Mesendoderm (in vitro differentiated cells): ENCODE measurements around the gene SLC1A1.

Experiments used
- DNase-seq: peaks from one replicate; pipeline ENCODE4 v3.0.0; 2013
- H2AK5ac ChIP-seq: 2 replicates; pipeline ENCODE4 v1.6.1; 2013; ENCODE audit warnings: low read length, inconsistent platforms
- H2BK120ac ChIP-seq: 2 replicates; pipeline ENCODE4 v1.6.1; 2013; ENCODE audit warnings: low read depth, mild to moderate bottlenecking, low read length, moderate library complexity, mixed read lengths
- H2BK15ac ChIP-seq: replicated peaks from 2 replicates; pipeline ENCODE4 v1.6.1; 2013; ENCODE audit warnings: low read depth, mild to moderate bottlenecking, moderate library complexity
- H2BK5ac ChIP-seq: 2 replicates; pipeline ENCODE4 v1.6.1; 2013; ENCODE audit warnings: low read length, inconsistent platforms
- H3K18ac ChIP-seq: 2 replicates; pipeline ENCODE4 v1.6.1; 2013; ENCODE audit warnings: mild to moderate bottlenecking, low read length, mixed read lengths
- H3K23ac ChIP-seq: one replicate; pipeline ENCODE4 v1.6.1; 2013; ENCODE audit warnings: low read length
- H3K27ac ChIP-seq: 2 replicates; pipeline ENCODE4 v1.5.1; 2013; ENCODE audit warnings: low read depth, mild to moderate bottlenecking, inconsistent platforms, low read length, moderate library complexity
- H3K27me3 ChIP-seq: 2 replicates; pipeline ENCODE4 v1.6.1; 2013; ENCODE audit warnings: low read length, control low read depth, mild to moderate bottlenecking, inconsistent platforms; ENCODE audit not compliant: insufficient read depth, poor library complexity
- H3K36me3 ChIP-seq: 2 replicates; pipeline ENCODE4 v1.6.1; 2013; ENCODE audit warnings: low read length, inconsistent platforms; ENCODE audit not compliant: control insufficient read depth, insufficient read depth
- H3K4ac ChIP-seq: one replicate; pipeline ENCODE4 v1.6.1; 2013; ENCODE audit warnings: low read depth, mild to moderate bottlenecking, low read length, moderate library complexity
- H3K4me1 ChIP-seq: 2 replicates; pipeline ENCODE4 v1.6.1; 2013; ENCODE audit warnings: low read depth, low read length, inconsistent platforms; ENCODE audit not compliant: control insufficient read depth
- H3K4me2 ChIP-seq: 2 replicates; pipeline ENCODE4 v1.6.1; 2013; ENCODE audit warnings: low read length
- H3K4me3 ChIP-seq: 2 replicates; pipeline ENCODE4 v1.5.1; 2013; ENCODE audit warnings: mild to moderate bottlenecking, low read length
- H3K56ac ChIP-seq: one replicate; pipeline ENCODE4 v1.6.1; 2013; ENCODE audit warnings: low read length
- H3K79me1 ChIP-seq: 2 replicates; pipeline ENCODE4 v1.6.1; 2013; ENCODE audit warnings: low read length, inconsistent platforms
- H3K79me2 ChIP-seq: 2 replicates; pipeline ENCODE4 v1.6.1; 2013; ENCODE audit warnings: mild to moderate bottlenecking, low read length; ENCODE audit not compliant: control insufficient read depth, insufficient read depth
- H3K9ac ChIP-seq: 2 replicates; pipeline ENCODE4 v1.6.1; 2013; ENCODE audit warnings: low read length, inconsistent platforms
- H4K5ac ChIP-seq: one replicate; pipeline ENCODE4 v1.6.1; 2013; ENCODE audit warnings: low read length
- H4K8ac ChIP-seq: one replicate; pipeline ENCODE4 v1.6.1; 2013; ENCODE audit warnings: low read depth, mild to moderate bottlenecking, control low read depth, low read length, moderate library complexity
- WGBS: extraction: QIAGEN DNeasy Blood & Tissue Kit; methylation state at CpG from one replicate; pipeline ENCODE4 v1.1.7; 2013; ENCODE audit warnings: low lambda C conversion rate, missing lambda C conversion rate; ENCODE audit not compliant: insufficient coverage; ENCODE audit errors: extremely low coverage; 5-methylcytosine and 5-hydroxymethylcytosine counted together

SLC1A1 gene

GRCh38 chr9:4503103-4503502 is 12.8 kb downstream of the SLC1A1 start:
- H3K36me3 ChIP-seq: no peaks in the 10 kb centered on the region
- H3K4me3 ChIP-seq: no peak overlapping the region
- peak overlapping the region; percentile 93 for H2AK5ac ChIP-seq
- no peak overlapping the region for H4K8ac ChIP-seq
- peaks cover 17% of the 10 kb centered on the region for H3K4me1 ChIP-seq
- H2BK120ac ChIP-seq: no peak overlapping the region
- H3K4me2 ChIP-seq: no peak overlapping the region
- no peak overlapping the region for H3K27ac ChIP-seq
- no peak overlapping the region for H2BK15ac ChIP-seq
- peak; percentile 70 for DNase-seq
- H3K23ac ChIP-seq: no peak overlapping the region
- H3K79me2 ChIP-seq: no peaks in the 10 kb centered on the region
- WGBS: no CpG with 5 or more reads among the region's 2 CpGs
- H3K18ac ChIP-seq: no peak overlapping the region
- H2BK5ac ChIP-seq: peak overlapping the region; percentile 17
- H3K79me1 ChIP-seq: no peaks in the 10 kb centered on the region
- peak overlapping the region; percentile 44 for H3K56ac ChIP-seq
- H3K4ac ChIP-seq: no peak overlapping the region
- no peak overlapping the region for H4K5ac ChIP-seq
- no peaks in the 10 kb centered on the region for H3K27me3 ChIP-seq
- H3K9ac ChIP-seq: no peak overlapping the region

DNA sequence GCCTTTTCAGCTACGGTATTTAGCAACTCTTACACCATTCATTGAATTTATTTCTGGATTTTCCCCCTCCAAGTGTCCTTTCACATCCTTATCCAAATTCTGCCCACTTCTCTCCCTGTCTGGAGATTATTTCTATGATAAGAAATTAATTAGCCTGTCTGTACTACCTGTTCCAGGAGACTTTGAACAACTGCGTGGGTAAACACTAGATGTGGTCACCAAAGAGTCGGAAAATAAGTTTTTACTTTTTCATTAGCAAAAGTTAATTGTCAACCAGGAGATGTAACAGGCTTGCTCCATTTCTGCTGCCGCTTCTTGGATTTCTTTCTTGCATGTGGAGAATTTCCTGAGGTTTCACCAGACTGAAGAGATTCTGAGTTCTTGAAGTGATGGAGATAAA is 14.0 kb downstream of the SLC1A1 start:
- no CpG with 5 or more reads among the region's 4 CpGs for WGBS

DNA sequence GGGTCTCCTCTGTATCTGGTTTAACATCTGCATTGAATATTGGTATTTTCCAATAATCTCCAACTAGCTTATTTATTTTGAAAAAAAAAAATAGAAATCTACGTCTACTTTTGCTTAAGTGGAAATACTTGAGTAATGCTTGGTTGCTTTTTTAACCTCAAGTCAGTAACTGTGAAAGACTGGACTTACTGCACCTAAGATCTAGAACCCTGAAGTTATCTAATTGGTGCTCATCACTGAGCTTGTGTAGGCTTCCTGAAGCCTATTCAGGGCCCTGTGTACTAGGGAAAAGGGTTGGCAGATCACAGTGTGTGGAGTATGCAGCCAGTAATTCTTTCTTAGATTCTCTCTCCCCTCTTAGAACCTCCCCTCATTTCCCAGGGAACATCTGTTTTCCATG is 16.2 kb downstream of the SLC1A1 start:
- Histone ChIP-seq H3K4ac (no peak overlapping the region), H3K27ac (no peak overlapping the region), H3K23ac (no peak overlapping the region), H2BK5ac (no peak overlapping the region), H2BK120ac (no peak overlapping the region), H3K9ac (no peak overlapping the region), H3K4me3 (no peak overlapping the region), H4K5ac (no peak overlapping the region), H2AK5ac (peak overlapping the region; percentile 2), H3K4me1 (peaks cover 24% of the 10 kb centered on the region), H4K8ac (no peak overlapping the region), H3K36me3 (no peaks in the 10 kb centered on the region), H3K79me2 (no peaks in the 10 kb centered on the region), H3K56ac (no peak overlapping the region), H2BK15ac (no peak overlapping the region), H3K27me3 (no peaks in the 10 kb centered on the region), H3K18ac (peak overlapping the region; percentile 45), H3K79me1 (no peaks in the 10 kb centered on the region), H3K4me2 (no peak overlapping the region)
- WGBS: no CpG with 5 or more reads among the region's 1 CpG
- no peak for DNase-seq

More for the DNA sequence above, 14.0 kb downstream of the SLC1A1 start:
- no peak overlapping the region for H2BK15ac ChIP-seq
- H3K56ac ChIP-seq: no peak overlapping the region
- no peak overlapping the region for H3K4me2 ChIP-seq
- H3K4me1 ChIP-seq: peaks cover 24% of the 10 kb centered on the region
- no peak overlapping the region for H3K27ac ChIP-seq
- no peak overlapping the region for H2BK5ac ChIP-seq
- H4K8ac ChIP-seq: no peak overlapping the region
- no peak overlapping the region for H3K4me3 ChIP-seq
- H3K18ac ChIP-seq: no peak overlapping the region
- H3K79me1 ChIP-seq: no peaks in the 10 kb centered on the region
- no peak overlapping the region for H2AK5ac ChIP-seq
- no peak overlapping the region for H3K4ac ChIP-seq
- H3K27me3 ChIP-seq: no peaks in the 10 kb centered on the region
- H3K23ac ChIP-seq: no peak overlapping the region
- H3K36me3 ChIP-seq: no peaks in the 10 kb centered on the region
- no peak overlapping the region for H4K5ac ChIP-seq
- H3K9ac ChIP-seq: no peak overlapping the region
- no peak for DNase-seq
- H3K79me2 ChIP-seq: no peaks in the 10 kb centered on the region
- H2BK120ac ChIP-seq: no peak overlapping the region

GRCh38 chr9:4507306-4508130 is 17.2 kb downstream of the SLC1A1 start:
- Histone ChIP-seq H3K56ac (peak overlapping the region; percentile 0), H3K27ac (peak overlapping the region; percentile 59), H2BK5ac (peak overlapping the region; percentile 48), H3K9ac (no peak overlapping the region), H3K4ac (peak overlapping the region; percentile 60), H2AK5ac (peak overlapping the region; percentile 96), H2BK15ac (no peak overlapping the region), H2BK120ac (no peak overlapping the region), H3K4me2 (no peak overlapping the region), H3K79me2 (no peaks in the 10 kb centered on the region), H3K23ac (no peak overlapping the region), H3K4me1 (peaks cover 24% of the 10 kb centered on the region), H4K8ac (no peak overlapping the region), H3K18ac (peak overlapping the region; percentile 12), H3K36me3 (no peaks in the 10 kb centered on the region), H3K4me3 (no peak overlapping the region), H3K27me3 (no peaks in the 10 kb centered on the region), H4K5ac (no peak overlapping the region), H3K79me1 (no peaks in the 10 kb centered on the region)
- no peak for DNase-seq
- WGBS: no CpG with 5 or more reads among the region's 9 CpGs

DNA sequence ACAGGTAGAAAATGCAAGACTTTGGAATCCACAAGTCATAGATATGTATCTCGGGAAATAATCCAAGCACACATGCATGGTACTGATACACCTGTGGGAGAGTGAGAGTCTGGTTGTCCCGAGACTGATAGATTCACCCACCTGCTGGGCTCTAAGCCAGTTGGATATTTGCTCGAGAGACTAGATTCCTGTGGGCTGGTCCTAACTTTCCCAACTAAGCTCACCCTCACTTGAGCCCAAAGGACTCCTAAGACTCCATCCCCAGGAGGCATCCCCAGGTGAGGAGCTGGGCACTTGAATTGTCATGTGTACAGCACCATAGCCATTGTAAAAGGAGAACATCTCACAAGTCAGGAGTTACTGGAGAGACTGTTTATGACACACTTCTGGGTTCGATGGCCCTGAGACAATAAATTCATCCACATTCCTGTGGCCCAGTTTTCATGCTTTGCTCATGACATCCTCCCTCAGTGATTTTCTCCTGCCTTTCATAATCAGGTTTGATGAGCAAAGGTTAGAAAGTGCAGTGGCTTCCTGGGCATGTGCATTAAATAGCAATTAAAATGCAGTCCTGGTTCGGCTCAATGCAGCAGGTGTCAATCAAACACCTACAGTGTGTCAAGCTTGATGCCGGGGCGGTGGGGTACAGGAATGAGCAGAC is 18.1 kb downstream of the SLC1A1 start:
- Histone ChIP-seq H3K56ac (peak overlapping the region; percentile 27), H2BK120ac (no peak overlapping the region), H2BK15ac (no peak overlapping the region), H3K27me3 (no peaks in the 10 kb centered on the region), H3K4ac (no peak overlapping the region), H4K5ac (no peak overlapping the region), H3K79me1 (no peaks in the 10 kb centered on the region), H3K79me2 (no peaks in the 10 kb centered on the region), H3K4me2 (no peak overlapping the region), H3K4me1 (peaks cover 20% of the 10 kb centered on the region), H3K9ac (no peak overlapping the region), H2BK5ac (peak overlapping the region; percentile 40), H3K4me3 (no peak overlapping the region), H3K36me3 (no peaks in the 10 kb centered on the region), H3K27ac (peak overlapping the region; percentile 51), H4K8ac (no peak overlapping the region), H3K18ac (no peak overlapping the region), H3K23ac (no peak overlapping the region), H2AK5ac (peak overlapping the region; percentile 37)
- no CpG with 5 or more reads among the region's 7 CpGs for WGBS
- peak; percentile 65 for DNase-seq
